NCI-H2107 (cell line): ENCODE measurements around the gene KIF24.
"Not testable (repeated sequence)": the region's sequence is repeated elsewhere in the genome, so short reads cannot be mapped to it uniquely, and the experiment has no call there.

Source experiments
- DNase-seq: peaks from one replicate; lab custom pipeline; 2025; lab: John Stamatoyannopoulos, UW

KIF24 gene

GRCh38 chr9:34328987-34329832 is at the start of gene KIF24, which contains the start of gene NUDT2:
Gene KIF24, minus strand, starts transcription at chr9:34329268. Its CDS starts 17,922 bp downstream, at chr9:34311346.
Gene NUDT2, plus strand, starts transcription at chr9:34329569. Its CDS starts 9,471 bp downstream, at chr9:34339040.
- DNase-seq: peak; percentile 100

- DNase-seq: no peak
These were observed 49.5 kb upstream of the KIF24 start for GRCh38 chr9:34378376-34379060.

GRCh38 chr9:34377404-34377746 is 48.3 kb upstream of the KIF24 start:
- DNase-seq: no peak

- DNase-seq: peak; percentile 85
These were observed 47.7 kb upstream of the KIF24 start, which contains the start of gene MYORG for GRCh38 chr9:34376596-34377403. Gene MYORG, minus strand, starts transcription at chr9:34376898. Its CDS starts 3,955 bp downstream, at chr9:34372943.

- no peak for DNase-seq
These were observed 47.0 kb upstream of the KIF24 start for GRCh38 chr9:34375901-34376595.

GRCh38 chr9:34374905-34375552 is 46.0 kb upstream of the KIF24 start:
- DNase-seq: peak; percentile 34

- DNase-seq: no peak
These were observed 45.3 kb upstream of the KIF24 start for GRCh38 chr9:34374339-34374738.

GRCh38 chr9:34373749-34374148 is 44.7 kb upstream of the KIF24 start:
- no peak for DNase-seq

GRCh38 chr9:34372467-34373011 is 43.5 kb upstream of the KIF24 start:
- no peak for DNase-seq

- DNase-seq: no peak
These were observed 42.9 kb upstream of the KIF24 start for GRCh38 chr9:34371886-34372466.

GRCh38 chr9:34370970-34371880 is 42.2 kb upstream of the KIF24 start:
- DNase-seq: no peak

- DNase-seq: no peak
These were observed 41.4 kb upstream of the KIF24 start for GRCh38 chr9:34370335-34370969.

GRCh38 chr9:34369636-34370035 is 40.6 kb upstream of the KIF24 start:
- no peak for DNase-seq

- not testable (repeated sequence) for DNase-seq
These were observed 39.7 kb upstream of the KIF24 start for GRCh38 chr9:34368796-34369195.

- not testable (repeated sequence) for DNase-seq
These were observed 38.8 kb upstream of the KIF24 start for GRCh38 chr9:34367751-34368410.

GRCh38 chr9:34366365-34366764 is 37.3 kb upstream of the KIF24 start:
- no peak for DNase-seq

GRCh38 chr9:34365282-34365681 is 36.2 kb upstream of the KIF24 start:
- DNase-seq: no peak

GRCh38 chr9:34363619-34364351 is 34.7 kb upstream of the KIF24 start:
- no peak for DNase-seq
